Right ventricle myocardium inferior (tissue), 1 donor: ENCODE data around the gene SND1. TPM values are rescaled to one million over a fixed set of nuclear protein-coding genes. Genes with fewer than 3 reads are reported as not detected.
A peak's percentile ranks its signal among the peaks of the same experiment; 100 is the strongest.

Source experiments
- ATAC-seq: fragments of 200-7000 bp; cut with Tn5 transposase; one replicate; pipeline ENCODE4 v1.9.1; 2020; ENCODE audit warnings: mild to moderate bottlenecking, moderate library complexity
- DNase-seq: peaks from one replicate; pipeline ENCODE4 v3.0.0; 2021; ENCODE audit errors: missing footprints
- intact Hi-C: fragments of 100-400 bp; cut with DNase I; formaldehyde crosslinking; loops from one replicate; pipeline ENCODE4 v1.11.0; 2022
- total RNA-seq: library from RNA; stranded (reverse); fragmentation: NEBNext Ultra II Directional; extraction: Animal tissue kit (Norgen Biotek cat#: 25700); gene quantifications from one replicate; pipeline ENCODE4 v1.2.1, GENCODE V29; 2021
- donor health status: DM: no; HTN: yes; CAD: no; lungs with severe emphysema.

The SND1 gene
- total RNA-seq, 1 donor from 2014 or later: 85.0 TPM

DNA sequence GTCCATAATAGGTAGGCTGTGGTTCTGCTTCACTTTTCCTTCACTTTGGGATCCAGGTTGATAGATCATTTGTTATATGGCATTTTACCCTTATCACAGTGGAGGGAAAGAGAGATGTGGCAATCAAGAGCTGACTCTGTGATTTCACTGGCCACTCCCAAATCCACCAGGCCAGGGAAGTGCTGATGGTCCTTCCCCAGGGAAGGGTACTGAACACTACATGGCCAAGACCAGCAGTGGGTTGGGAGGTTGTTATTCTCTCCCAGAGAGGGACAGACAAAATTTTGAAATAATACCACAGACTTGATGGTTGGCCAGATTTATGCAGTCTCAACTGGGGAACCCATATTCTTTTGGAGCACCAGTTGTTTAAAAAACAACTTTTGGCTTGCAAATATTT, 102.5 kb downstream of the SND1 start:
- ATAC-seq (peak; percentile 68), DNase-seq (no peak)
- intact Hi-C loops: no loop called here

GRCh38 chr7:127755521-127755920, 103.5 kb downstream of the SND1 start:
- no peak for ATAC-seq
- intact Hi-C loops: no loop called here
- DNase-seq: no peak

DNA sequence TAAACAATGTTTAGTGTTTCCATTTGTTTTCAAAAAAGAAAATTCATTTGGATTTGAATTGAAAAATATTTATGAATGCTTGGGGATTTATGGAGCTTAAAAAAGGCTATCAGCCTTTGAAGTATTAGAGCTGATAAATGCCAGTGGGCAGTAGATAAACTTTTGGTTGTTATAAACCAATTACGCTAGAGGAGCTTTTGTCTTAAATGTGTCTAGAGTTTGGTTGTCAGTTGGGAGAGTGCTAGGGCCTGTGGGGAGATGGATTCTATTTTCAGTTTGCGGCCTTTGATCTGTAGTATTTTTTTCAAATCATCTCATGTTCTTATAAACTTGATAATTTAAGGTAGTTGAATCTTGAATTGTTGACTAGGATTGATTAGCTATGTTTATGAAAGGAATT, 104.0 kb downstream of the SND1 start:
- ATAC-seq (no peak), DNase-seq (no peak)
- intact Hi-C loops: no loop called here

DNA sequence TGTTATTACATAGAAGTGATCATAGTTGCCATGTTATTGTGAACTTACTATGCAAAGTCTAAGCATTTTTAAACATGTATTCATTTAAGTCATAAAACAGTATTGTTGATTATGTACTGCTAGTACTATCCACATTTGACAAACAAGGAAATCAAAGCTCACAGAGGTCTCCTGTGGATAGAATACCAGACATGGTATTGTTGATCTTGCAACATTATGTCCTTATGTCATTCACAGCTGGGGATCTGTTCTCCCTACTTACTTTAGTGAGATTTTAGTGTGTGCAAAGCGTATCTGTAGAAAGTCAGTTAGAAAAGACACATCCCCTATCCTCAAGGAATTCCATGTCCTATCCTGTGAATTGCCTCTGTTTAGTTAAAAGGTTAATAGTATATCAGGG, 106.1 kb downstream of the SND1 start:
- DNase-seq (no peak), ATAC-seq (no peak)
- intact Hi-C loops: no loop called here

- no peak for DNase-seq
- ATAC-seq: no peak
- intact Hi-C loops: no loop called here
These were observed 106.9 kb downstream of the SND1 start for GRCh38 chr7:127758845-127759244.

DNA sequence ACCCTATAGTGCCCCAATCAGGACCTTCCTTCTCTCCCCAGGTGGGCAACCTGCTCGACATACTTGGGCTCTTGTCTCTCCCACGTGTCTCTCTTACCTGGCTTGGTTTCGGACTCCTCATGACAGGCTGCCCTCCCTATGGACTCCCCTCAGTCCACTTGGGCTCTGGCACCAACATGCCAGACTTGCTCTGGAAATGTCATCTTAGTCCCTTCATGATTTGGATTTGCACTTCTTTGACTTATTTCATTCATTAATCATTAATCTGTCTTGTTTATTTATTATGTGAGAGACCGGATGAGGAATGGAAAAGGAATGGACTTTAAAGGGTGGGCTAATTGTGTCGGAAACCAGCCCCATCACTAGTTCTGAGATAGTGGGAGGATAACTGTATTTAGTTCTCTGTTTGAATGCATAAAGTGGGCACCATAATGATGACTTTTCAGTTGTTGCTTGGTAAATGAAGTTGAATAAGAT, 108.0 kb downstream of the SND1 start:
- ATAC-seq (no peak), DNase-seq (no peak)
- intact Hi-C loops: no loop called here

GRCh38 chr7:127760436-127761031, 108.5 kb downstream of the SND1 start:
- intact Hi-C loops: no loop called here
- ATAC-seq: no peak

GRCh38 chr7:127761196-127761595, 109.2 kb downstream of the SND1 start:
- intact Hi-C loops: no loop called here
- DNase-seq (no peak), ATAC-seq (no peak)

More at GRCh38 chr7:127760436-127761031, 108.5 kb downstream of the SND1 start:
- DNase-seq: no peak

DNA sequence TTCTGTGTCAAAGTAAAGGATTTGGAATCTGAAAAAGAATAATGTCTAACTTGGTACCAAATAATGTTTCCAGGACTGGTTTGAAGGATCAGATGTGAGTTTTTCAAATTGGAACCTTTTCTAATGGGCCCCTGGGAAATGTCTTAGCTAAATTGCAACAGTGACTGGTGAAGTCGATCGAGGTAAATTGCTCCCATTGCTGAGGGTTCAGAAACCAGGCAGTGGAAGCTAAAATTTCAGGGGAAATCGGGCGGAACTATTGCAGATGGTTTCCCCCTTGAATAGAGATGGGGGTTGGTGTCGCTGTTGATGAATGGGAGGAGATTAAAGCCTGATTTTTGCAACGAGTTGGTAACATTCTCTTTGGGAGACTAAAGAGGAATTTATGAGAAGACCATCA, 112.7 kb downstream of the SND1 start:
- DNase-seq: no peak
- no peak for ATAC-seq
- intact Hi-C loops: no loop called here

DNA sequence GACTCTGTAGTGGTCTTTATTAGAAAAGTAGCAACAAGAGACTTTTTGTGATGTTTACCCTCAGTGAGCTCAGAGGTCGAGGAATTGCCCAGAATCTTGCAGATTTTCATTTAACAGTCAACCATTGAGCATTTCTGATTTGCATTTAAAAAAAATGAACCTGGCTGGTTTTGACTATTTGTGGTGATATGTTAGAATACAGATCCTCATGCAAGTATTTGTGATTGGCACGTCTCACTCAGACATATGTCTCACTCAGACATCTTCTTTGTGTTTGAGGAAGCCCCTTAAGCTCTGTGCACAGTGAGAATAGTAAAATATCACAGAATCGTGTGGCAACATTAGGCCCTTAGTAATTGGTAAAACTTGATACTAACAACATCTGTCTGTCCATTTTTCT, 113.2 kb downstream of the SND1 start:
- ATAC-seq (no peak), DNase-seq (no peak)
- intact Hi-C loops: no loop called here

DNA sequence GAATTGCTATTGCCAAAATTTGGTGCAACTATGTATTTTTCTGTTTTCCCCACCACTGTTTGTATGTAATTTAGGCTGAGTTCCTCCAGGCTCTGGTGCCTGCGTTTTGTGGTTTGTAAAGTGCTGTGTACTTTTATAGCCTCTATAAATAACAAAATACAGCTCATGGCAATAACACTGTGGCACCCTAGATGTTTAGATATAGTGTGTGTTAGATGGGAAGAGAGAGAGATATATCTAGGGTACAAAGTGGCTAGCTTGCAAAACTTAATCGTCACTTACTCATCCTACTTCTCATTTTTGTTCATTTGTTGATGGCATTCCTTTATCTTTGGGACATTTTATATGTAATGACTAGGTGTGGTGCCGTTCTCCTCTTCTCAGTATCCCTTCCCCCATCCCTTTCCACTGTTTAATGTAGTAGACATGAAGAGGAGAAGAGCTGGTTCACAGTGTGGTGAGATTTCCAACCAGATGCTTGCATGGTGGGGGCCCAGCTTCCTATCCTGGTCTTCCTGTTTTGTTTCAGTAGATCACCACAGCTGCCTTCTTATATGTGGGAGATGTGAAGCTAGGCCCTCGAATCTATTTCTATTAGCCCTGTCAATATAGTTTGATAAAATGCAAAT, 115.0 kb downstream of the SND1 start:
- no peak for ATAC-seq
- intact Hi-C loops: no loop called here
- no peak for DNase-seq

DNA sequence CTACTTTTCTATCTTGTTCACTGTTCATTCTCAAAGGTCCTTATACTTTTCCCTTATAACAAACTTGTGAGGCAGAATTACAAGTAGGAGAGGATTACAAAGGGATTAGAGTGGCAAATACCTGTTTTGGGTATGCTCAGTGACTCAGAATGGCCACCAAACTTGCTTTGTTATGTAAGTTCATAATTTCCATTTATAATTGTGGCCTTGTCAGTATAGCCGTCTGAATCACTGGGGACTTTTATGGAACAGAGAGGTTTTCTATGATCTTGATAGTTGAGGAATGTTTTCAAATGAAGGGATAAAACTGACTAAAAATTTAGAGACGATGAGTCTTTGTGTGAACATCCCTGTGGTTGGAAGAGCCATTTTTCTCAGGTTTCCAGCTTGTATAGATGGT, 116.2 kb downstream of the SND1 start:
- no peak for ATAC-seq
- DNase-seq: no peak
- intact Hi-C loops: no loop called here

DNA sequence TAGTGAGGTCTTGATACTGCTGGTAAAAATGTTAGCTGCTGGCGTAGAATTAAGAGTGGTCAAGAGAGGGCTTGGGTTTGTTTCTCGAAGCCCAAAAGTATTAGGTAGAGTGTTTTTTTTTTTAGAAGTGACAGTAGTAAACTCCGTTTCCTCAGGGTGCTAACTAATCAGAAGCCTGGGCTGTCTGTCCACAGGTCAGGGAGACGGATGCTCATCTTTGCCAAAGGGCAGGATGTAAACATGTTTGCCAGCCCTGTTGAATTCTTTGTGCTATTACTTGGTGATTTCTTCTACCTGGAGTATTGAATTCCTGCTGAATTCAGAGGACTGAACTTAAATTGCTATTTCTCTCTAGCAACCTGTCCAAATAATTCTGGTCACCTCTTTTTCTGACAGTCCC, 117.1 kb downstream of the SND1 start:
- intact Hi-C loops: no loop called here
- no peak for DNase-seq
- no peak for ATAC-seq

GRCh38 chr7:127769696-127770400, 117.9 kb downstream of the SND1 start:
- DNase-seq (no peak), ATAC-seq (no peak)
- intact Hi-C loops: no loop called here

DNA sequence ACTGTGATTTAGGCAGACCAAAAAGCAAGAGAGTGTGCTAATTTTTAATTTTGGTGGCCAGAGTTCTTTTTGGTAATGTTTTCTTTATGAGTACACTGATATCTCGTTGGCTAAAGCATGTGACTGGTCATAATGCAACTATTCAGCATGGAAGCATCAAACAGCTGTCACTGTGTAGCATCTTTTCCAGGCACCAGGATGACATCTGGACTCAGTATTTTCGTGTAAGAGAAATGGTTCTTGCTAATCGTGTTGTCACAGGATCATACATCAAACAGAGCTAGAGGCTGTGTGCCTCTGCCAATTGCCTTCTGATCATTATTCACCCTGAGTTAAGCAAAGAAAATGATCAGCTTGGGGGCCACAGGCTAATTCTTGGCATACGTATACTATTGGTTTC, 118.9 kb downstream of the SND1 start:
- DNase-seq (no peak), ATAC-seq (no peak)
- intact Hi-C loops: no loop called here

- no peak for DNase-seq
- intact Hi-C loops: no loop called here
- ATAC-seq: no peak
These were observed 119.7 kb downstream of the SND1 start for GRCh38 chr7:127771707-127772106.

GRCh38 chr7:127776776-127777386, 124.9 kb downstream of the SND1 start:
- ATAC-seq (no peak), DNase-seq (no peak)
- intact Hi-C loops: no loop called here

- intact Hi-C loops: no loop called here
- DNase-seq: no peak
- no peak for ATAC-seq
These were observed 128.5 kb downstream of the SND1 start for GRCh38 chr7:127780489-127780888.

DNA sequence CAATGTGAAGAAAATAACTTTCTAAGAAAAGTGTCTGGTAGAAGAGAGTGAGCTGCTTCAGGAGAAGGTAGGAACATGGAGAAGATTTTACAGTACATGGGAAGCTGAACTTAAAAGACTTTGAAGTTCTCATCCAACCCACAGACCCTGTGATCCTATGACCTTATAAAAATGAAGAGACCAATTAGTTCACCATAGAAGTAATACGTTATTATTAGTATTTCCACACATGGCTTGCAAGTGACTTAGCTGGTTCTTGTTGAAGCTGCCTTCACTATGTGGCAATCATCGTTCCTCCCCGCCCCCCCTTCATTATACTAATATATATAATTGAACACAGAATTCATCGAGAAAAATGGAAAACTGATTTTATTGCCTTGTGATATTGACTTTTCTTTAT, 129.1 kb downstream of the SND1 start:
- no peak for DNase-seq
- no peak for ATAC-seq
- intact Hi-C loops: no loop called here

GRCh38 chr7:127782075-127782474, 130.1 kb downstream of the SND1 start:
- intact Hi-C loops: no loop called here
- DNase-seq (no peak), ATAC-seq (no peak)
